ENCODE results near the gene PYDC2.
"Not testable (repeated sequence)": the region's sequence is repeated elsewhere in the genome, so short reads cannot be mapped to it uniquely, and the experiment has no call there.

PYDC2 gene

DNA sequence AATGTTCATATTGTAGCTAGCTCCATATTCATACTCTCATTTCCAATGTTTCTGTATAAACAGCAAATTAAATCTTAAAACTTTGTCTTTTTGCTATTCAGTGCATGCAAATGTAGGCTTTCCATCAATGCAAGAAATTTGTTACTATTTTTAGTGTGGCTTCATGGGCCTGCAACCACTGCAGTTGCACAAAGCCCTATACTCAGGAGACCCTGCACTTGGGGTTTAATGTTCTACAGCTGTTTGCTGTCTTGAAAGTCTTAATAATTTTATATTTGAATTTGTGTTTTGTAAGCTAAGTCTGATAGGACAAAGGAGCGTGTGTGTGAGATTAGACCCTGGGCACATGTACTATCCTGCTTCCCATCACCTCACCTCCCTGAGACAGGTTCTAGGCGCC lies 9.6 kb downstream of the PYDC2 start:
- no peak for DNase-seq

DNA sequence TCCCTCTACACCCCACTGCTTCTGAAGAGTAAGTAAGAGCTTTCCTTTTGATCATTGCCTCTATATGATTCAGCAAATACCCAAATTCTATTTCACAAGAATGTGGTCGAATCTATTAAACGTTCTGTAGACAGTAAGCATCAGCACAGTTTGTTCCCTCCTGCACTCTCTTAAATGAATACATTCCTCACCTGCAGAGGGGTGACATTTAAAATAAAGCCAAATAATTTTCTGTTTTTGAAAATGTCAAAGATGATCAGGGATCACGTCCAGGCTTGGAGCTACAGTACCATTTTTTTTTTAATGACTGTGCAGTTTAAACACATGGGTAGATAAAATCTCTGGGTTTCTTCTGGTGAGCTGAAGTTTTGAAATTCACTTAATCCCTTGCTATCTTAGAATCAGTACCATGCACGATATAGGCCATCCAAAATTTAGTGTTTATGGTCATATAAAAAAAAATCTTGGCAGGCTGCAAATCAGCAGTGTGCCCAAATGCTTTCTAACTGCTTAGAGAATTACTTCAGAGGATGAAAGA lies 12.8 kb downstream of the PYDC2 start:
- DNase-seq, result no peak

DNA sequence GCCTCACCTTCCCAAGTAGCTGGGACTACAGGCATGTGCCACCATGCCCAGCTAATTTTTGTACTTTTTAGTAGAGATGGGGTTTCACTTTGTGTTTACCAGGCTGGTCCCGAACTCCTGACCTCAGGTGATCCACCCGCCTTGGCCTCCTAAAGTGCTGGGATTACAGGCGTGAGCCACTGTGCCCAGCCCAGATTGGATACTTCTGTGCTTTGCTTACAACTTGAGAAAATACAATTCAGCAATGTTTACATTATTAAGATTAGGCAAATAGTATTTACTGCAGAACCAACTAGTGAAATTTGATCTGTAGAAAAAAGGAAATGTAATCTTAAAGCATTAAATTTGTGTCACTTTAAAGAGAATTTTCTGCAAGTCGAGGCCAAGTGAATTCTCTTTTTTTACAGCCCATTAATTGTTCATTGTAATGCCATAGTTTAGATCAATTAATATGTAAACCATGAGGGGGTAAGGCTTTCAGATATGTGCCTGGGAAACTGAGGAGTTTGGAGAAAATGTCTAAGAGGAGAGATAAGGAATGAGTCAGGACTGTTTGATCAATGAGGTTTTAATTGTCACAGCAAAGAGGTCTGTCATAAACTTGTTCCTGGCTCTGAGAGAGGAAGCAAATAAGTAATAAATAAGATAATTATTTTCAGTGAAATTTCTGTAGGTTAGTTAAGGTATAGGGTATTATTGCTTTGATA lies 15.3 kb downstream of the PYDC2 start:
- DNase-seq, result no peak

DNA sequence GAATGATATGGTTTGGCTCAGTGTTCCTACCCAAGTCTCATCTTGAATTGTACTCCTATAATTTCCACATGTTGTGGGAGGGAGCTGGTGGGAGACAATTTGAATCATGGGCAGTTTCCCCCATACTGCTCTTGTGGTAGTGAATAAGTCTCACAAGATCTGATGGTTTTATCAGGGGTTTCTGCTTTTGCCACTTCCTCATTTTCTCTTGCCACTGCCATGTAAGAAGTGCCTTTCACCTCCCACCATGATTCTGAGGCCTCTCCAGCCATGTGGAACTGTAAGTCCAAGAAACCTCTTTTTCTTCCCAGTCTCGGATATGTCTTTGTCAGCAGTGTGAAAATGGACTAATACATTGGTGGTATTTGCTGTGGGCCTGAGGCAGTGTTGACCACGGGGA lies 23.0 kb downstream of the PYDC2 start:
- not testable (repeated sequence) for DNase-seq

DNA sequence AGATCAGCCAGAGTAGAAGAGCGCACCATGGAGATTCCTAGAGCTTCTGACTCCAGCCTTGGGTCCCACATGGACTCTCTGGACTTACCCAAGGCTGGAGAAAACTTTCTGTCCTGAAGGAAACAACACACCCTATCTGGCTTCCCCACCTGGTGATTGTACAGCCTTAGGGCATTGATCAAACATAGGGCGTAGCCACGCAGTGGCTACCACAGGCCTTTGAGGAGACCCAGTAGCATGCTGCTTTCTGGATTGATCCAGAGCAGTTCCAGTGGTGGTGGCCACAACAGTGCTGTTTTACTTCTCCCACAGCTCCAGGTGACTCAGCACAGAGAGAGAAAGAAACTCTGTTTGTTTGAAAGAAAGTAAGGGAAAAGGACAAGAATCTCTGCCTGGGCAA lies 23.5 kb downstream of the PYDC2 start:
- DNase-seq, result no peak

DNA sequence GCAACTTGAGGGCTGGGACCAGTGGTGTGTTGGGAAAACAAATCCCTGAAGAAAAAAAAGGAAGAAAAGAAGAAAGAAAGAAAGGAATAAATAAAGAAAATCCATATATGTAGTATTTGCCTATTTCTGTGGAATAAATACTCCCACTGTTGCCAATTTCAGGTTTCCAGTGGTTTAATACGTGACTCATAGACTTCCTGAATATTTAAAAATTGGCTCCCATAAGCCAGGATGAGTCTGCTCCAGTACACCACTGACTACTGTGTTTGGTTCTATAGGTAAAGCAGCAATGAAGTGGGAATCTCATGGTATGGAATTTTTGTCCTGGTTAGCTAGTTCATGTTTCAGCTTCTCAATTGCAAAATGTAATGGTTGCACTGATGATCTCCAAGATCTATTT lies 31.6 kb downstream of the PYDC2 start:
- no peak for DNase-seq

DNA sequence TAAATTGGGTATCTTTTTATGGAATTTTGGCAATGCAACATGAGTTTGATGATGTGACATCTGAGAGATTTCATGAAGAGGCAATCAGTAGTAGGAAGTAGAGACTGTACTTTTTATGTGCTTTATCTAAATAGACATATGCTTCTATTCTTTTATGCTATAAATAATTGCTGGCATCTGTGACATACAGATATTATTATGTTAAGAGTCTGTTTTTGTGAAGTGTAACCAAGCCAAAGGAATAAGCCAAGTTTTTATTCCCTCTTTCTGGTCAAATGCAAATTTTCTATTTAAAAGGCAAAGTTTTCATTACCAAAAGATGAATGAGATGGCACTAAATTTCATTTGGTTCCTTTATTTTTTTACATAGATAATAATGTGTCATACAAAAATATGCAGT lies 32.4 kb downstream of the PYDC2 start:
- no peak for DNase-seq

DNA sequence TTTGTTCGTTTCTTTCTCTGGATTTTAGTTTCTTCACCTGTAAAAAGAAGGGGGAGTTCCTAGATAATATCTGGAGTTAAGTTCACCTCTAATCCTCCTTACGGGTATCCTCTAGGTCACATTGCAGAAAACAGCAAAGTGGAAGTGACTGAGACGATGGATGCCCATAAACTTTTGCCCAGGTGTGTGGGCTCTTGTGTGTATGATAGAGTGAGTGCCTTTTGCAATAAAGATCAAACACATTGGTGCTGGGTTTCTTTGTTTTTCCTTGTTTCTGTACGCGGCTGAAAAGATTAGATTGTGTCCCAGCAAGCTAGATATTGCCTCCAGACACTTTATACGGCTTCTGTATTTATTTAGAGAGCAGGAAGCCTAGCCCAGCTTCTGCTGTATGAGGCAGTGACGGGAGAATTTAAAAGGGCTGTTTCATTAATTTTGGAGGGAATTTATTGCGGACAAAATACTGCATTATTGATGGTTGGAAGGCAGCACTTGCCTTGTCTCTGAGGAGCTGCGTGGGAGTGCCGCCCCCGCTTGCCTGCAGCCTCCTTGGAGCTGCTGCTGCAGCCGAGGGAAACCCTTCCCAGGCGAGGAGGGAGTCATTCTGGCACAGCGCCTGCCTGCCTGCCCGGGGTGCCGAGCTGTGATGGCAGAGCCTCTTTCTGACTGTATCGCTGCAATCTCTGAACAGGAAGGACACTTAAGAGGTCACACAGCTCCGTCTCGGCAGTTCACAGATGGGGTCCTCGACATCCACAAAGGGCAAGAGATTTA lies 38.5 kb downstream of the PYDC2 start:
- DNase-seq, result peak in 1 of 2 experiments; percentile 2

DNA sequence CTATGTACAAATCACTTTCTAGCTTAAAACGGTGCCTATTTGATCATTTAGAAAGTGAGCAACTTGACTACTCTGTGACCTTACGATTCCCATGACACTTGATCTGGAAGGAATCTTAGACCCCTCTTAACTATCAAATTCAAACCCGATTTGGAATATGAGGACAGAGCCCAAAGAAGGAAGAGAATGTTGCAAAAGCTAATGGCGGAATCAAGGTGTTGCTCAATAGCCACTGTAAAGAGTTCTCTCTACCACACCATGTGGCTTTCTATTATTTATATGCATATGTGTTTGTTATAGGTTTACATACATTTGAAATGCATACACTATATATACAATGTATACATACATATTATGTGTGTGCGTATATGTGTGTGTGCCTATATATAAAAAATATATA lies 39.9 kb downstream of the PYDC2 start:
- DNase-seq, result no peak

DNA sequence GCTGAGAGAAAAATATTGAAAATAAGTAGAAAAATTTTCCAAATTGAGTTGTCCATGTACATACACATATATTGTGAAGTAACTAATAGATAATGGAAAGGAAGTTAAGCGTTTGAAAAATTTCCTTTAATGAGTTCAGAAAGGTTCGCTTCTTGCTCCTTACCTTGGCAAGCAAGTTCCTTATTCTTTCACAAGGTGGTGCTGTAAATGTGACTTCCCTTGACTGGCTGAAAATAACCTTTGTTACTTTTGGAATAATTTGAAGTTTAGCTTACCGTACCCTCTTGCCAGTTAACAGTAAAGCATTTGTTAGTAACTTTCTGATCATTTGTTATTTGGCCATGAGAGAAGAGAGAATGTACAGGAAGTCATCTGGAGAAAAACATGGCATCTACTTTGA lies 41.6 kb downstream of the PYDC2 start:
- no peak for DNase-seq

DNA sequence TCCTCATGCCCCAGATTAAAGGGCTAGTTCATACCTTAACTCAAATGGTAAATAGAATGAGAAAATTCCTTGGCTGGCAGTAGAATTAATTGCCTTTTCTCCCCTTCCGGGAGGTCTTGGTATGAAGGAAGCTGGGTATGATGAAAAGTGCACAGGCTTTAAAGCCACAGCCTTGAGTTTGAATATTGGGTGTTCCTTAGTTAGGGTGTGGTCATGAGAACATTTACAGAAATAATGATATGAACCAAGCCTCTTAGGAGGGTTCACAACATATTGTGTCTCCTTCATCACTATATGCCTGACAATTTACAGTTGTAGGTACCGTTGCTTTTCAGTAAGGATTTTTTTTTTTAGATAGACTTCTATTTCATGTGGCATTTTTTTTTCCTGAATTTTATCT lies 48.1 kb downstream of the PYDC2 start:
- DNase-seq, result no peak

Data from SHP77 (cell line).